Endodermal cell (in vitro differentiated cells): ENCODE measurements around the gene FOXO4. TPM values are rescaled to one million over a fixed set of nuclear protein-coding genes. Genes with fewer than 3 reads are reported as not detected.

Experiments
- DNase-seq: peaks from one replicate; pipeline ENCODE4 v3.0.0-alpha.2; 2017
- H3K27ac ChIP-seq: 2 replicates; pipeline ENCODE4 v1.5.1; 2013; ENCODE audit warnings: mild to moderate bottlenecking, low read depth, low read length, moderate library complexity
- H3K27me3 ChIP-seq: 2 replicates; pipeline ENCODE4 v1.6.1; 2013; ENCODE audit warnings: mild to moderate bottlenecking, low read length, moderate library complexity; ENCODE audit not compliant: insufficient read depth, control insufficient read depth, poor library complexity, severe bottlenecking
- H3K36me3 ChIP-seq: 2 replicates; pipeline ENCODE4 v1.7.0; 2013; ENCODE audit warnings: mild to moderate bottlenecking, low read length, moderate library complexity; ENCODE audit not compliant: control insufficient read depth, insufficient read depth
- H3K4me1 ChIP-seq: one replicate; pipeline ENCODE4 v1.7.0; 2013; ENCODE audit warnings: low read length; ENCODE audit not compliant: control insufficient read depth, insufficient read depth
- H3K4me3 ChIP-seq: 2 replicates; pipeline ENCODE4 v1.5.1; 2013; ENCODE audit warnings: mild to moderate bottlenecking, low read length, moderate library complexity
- H3K9ac ChIP-seq: 2 replicates; pipeline ENCODE4 v1.6.1; 2013; ENCODE audit warnings: mild to moderate bottlenecking, low read length, moderate library complexity; ENCODE audit not compliant: poor library complexity, severe bottlenecking; ENCODE audit errors: extremely low read depth
- H3K9me3 ChIP-seq: 2 replicates; pipeline ENCODE4 v1.6.1; 2013; ENCODE audit warnings: mild to moderate bottlenecking, low read length, moderate library complexity; ENCODE audit not compliant: control insufficient read depth
- H3K27ac Mint-ChIP-seq: 2 replicates; pipeline ENCODE4 v1.8.0; 2020; ENCODE audit warnings: mixed read lengths
- H3K27me3 Mint-ChIP-seq: 2 replicates; pipeline ENCODE4 v1.8.0; 2021; ENCODE audit warnings: mild to moderate bottlenecking, mixed read lengths; ENCODE audit not compliant: insufficient read depth
- H3K36me3 Mint-ChIP-seq: 2 replicates; pipeline ENCODE4 v1.8.0; 2020; ENCODE audit warnings: low read depth, mixed read lengths
- H3K4me1 Mint-ChIP-seq: 2 replicates; pipeline ENCODE4 v1.8.0; 2020; ENCODE audit warnings: mixed read lengths
- H3K4me3 Mint-ChIP-seq: 2 replicates; pipeline ENCODE4 v1.8.0; 2020; ENCODE audit warnings: mild to moderate bottlenecking, moderate library complexity, mixed read lengths
- H3K9me3 Mint-ChIP-seq: 2 replicates; pipeline ENCODE4 v1.8.0; 2020; ENCODE audit warnings: mild to moderate bottlenecking, mixed read lengths
- WGBS, 2 experiments: methylation state at CpG; one replicate each; pipeline versions ENCODE4 v1.1.5 to v1.1.7; 2013; ENCODE audit warnings: missing lambda C conversion rate in 2 of 2, mixed read lengths in 1 of 2; ENCODE audit not compliant: insufficient coverage in 1 of 2, insufficient read length in 1 of 2; 5-methylcytosine and 5-hydroxymethylcytosine counted together
- total RNA-seq, 2 donors: library from RNA; stranded (reverse); fragmentation: NEBNext Ultra II Directional in 1 of 2; extraction: Animal tissue kit (Norgen Biotek cat#: 25700) in 1 of 2; gene quantifications; 2 replicates in 1 of 2; 3 replicates in 1 of 2; pipeline ENCODE4 v1.2.1, GENCODE V29; 2021
- TF ChIP-seq, protein P1 (sequence below): fragments of 200-600 bp; sonication (generic); conservative IDR thresholded peaks from 2 replicates; pipeline ENCODE4 v1.5.0; 2021; ENCODE audit warnings: antibody characterized with exemption, mild to moderate bottlenecking

FOXO4 gene
- total RNA-seq, 2 donors from 2014 or later = 14.6 to 17.5 TPM

DNA sequence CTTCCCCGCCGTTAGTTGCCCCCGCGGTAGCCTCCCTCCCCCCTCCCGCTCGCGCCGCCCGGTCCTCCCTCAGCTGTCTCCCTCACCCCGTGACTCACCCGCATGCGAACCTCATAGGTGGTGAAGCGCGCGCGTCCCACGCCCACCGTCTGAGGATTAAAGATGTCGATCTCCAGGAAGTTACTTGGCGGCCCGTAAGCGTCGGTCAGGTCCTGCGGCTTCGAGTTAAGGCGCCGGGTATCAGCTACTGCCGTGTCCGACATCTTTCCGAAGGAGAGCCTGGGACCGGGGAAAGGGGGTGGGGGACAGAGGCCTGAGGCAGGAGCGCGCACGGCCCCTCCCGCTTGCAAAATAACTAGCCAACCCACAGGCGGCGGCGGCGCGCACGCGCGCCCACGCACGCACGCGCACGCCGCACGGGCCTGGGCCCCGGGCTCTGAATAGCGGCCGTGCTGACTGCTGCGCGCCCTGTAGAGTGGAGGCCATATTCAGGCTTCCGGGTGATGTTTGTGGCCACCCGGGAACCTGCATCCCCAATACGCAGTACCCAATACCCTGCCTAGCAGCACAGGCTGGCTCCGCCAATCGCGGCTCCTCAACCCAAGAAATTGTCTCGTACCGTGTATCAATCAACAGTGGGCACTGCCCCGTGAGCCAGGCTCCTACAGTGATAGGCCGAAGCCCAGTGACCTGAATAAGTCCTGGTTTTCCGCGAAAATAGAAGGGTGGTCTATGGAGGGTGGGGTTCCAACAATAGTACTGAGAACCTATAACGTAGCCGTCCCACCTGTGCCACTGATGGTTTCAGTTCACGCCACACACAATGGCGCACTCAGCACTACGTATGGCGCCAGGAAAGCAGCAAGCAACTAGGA is 27.4 kb upstream of the FOXO4 start, which contains the start of gene SNX12:
Gene SNX12, minus strand, starts transcription at position 291 of the 875 bp plus-strand sequence. Its CDS starts 28 bp downstream, at position 263.
- 1 to 6% methylated on average over 9 to 68 of the region's 73 CpGs for WGBS, 2 experiments
- H3K36me3 Mint-ChIP-seq = peaks cover 2% of the 10 kb centered on the region
- peak within 1 kb of the TSS; percentile 31 for H3K9ac ChIP-seq
- H3K27me3 ChIP-seq = no peaks in the 10 kb centered on the region
- H3K4me1 ChIP-seq = no peaks in the 10 kb centered on the region
- peak within 1 kb of the TSS; percentile 87 for H3K4me3 ChIP-seq
- H3K4me3 Mint-ChIP-seq = peak within 1 kb of the TSS; percentile 90
- TF ChIP-seq, protein P1, sequence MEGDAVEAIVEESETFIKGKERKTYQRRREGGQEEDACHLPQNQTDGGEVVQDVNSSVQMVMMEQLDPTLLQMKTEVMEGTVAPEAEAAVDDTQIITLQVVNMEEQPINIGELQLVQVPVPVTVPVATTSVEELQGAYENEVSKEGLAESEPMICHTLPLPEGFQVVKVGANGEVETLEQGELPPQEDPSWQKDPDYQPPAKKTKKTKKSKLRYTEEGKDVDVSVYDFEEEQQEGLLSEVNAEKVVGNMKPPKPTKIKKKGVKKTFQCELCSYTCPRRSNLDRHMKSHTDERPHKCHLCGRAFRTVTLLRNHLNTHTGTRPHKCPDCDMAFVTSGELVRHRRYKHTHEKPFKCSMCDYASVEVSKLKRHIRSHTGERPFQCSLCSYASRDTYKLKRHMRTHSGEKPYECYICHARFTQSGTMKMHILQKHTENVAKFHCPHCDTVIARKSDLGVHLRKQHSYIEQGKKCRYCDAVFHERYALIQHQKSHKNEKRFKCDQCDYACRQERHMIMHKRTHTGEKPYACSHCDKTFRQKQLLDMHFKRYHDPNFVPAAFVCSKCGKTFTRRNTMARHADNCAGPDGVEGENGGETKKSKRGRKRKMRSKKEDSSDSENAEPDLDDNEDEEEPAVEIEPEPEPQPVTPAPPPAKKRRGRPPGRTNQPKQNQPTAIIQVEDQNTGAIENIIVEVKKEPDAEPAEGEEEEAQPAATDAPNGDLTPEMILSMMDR = no peak
- H3K9me3 Mint-ChIP-seq = peaks cover 33% of the 10 kb centered on the region
- no peaks in the 10 kb centered on the region for H3K9me3 ChIP-seq
- no peaks in the 10 kb centered on the region for H3K4me1 Mint-ChIP-seq
- no peaks in the 10 kb centered on the region for H3K27me3 Mint-ChIP-seq
- peak within 1 kb of the TSS; percentile 32 for H3K27ac ChIP-seq
- no peaks in the 10 kb centered on the region for H3K36me3 ChIP-seq
- peak; percentile 95 for DNase-seq
- H3K27ac Mint-ChIP-seq = peak within 1 kb of the TSS; percentile 92

DNA sequence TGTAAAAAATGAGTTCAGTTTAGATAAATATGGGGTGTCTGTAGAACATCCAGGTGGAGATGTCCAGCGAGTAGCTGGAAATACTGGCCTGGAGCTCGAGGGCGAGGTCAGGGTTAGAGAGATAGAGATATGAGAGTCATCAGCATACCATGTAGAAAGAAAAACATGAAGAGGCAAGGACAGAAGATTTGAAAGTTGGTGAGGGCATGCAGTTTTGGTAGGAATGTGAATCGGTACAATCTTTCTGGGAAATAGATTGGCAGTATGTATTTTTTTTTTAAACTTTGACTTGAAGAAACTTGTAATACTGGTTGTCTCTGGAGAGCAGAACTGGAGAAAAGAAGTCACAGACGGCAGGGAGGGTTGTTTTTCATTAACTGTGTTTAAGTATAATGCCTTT is 25.1 kb upstream of the FOXO4 start:
- H3K36me3 ChIP-seq = no peaks in the 10 kb centered on the region
- H3K27me3 Mint-ChIP-seq = peaks cover 6% of the 10 kb centered on the region
- no peak overlapping the region for H3K27ac Mint-ChIP-seq
- no peak overlapping the region for H3K27ac ChIP-seq
- H3K36me3 Mint-ChIP-seq = no peaks in the 10 kb centered on the region
- H3K27me3 ChIP-seq = no peaks in the 10 kb centered on the region
- peaks cover 33% of the 10 kb centered on the region for H3K9me3 Mint-ChIP-seq
- H3K4me1 ChIP-seq = no peaks in the 10 kb centered on the region
- DNase-seq = no peak
- no peak overlapping the region for H3K9ac ChIP-seq
- 92 to 100% methylated on average over 2 to 4 of the region's 5 CpGs for WGBS, 2 experiments
- TF ChIP-seq, protein P1 = no peak
- H3K9me3 ChIP-seq = no peaks in the 10 kb centered on the region
- no peak overlapping the region for H3K4me3 Mint-ChIP-seq
- H3K4me3 ChIP-seq = no peak overlapping the region
- H3K4me1 Mint-ChIP-seq = no peaks in the 10 kb centered on the region

DNA sequence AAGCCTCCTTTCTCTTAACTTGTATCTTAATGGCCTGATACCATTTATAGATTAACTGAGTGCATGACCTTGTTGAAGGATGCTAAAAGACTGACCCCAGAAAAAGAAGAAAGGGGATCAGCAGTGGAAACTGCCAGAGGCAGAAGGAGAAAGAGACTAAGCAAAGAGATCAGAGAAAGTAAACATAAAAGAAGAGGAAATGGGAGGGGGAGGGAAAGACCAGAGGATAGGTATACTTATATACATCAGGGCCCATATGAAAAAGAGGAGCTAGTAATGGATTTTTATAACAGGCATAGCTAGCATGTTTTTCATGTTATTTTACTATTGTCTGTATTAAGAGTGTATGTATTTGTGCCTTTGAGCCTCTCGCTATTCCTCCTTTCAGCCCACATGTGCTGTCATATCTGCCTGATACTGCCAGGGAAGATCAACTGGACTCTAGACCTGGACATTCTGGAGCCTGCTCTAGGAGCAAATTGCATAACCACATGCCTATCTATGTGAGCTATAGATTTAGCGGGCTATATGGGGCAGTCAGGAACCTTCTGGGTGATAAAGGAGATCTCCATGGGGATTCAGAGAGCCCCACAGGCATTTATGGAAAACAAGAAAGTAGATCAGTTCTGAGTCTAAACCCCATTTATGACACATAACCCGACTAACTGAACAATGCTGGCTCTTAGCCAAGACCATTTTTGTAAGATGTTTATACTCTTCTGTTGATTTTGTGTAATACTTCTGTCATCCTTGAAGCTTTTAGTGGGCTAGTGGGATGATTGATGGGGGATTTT is 14.1 kb upstream of the FOXO4 start:
- Histone ChIP-seq H3K27me3 (no peaks in the 10 kb centered on the region), H3K9me3 (no peaks in the 10 kb centered on the region), H3K4me1 (no peaks in the 10 kb centered on the region), H3K9ac (no peak overlapping the region), H3K4me3 (no peak overlapping the region), H3K27ac (no peak overlapping the region), H3K36me3 (no peaks in the 10 kb centered on the region)
- H3K36me3 Mint-ChIP-seq = no peaks in the 10 kb centered on the region
- TF ChIP-seq, protein P1 = no peak
- no peak overlapping the region for H3K4me3 Mint-ChIP-seq
- no peak for DNase-seq
- H3K4me1 Mint-ChIP-seq = no peaks in the 10 kb centered on the region
- no peak overlapping the region for H3K27ac Mint-ChIP-seq
- WGBS, 2 experiments = 93 to 100% methylated on average over 1 to 3 of the region's 3 CpGs
- peaks cover 30% of the 10 kb centered on the region for H3K9me3 Mint-ChIP-seq
- H3K27me3 Mint-ChIP-seq = peaks cover 2% of the 10 kb centered on the region
